DMS114 treated with DMSO at 0.1 percent for 48 hours (cell line): Measurements from ENCODE around the gene MTCL3.
A peak's percentile ranks its signal among the peaks of the same experiment; 100 is the strongest.

ENCODE experiments used
- DNase-seq: peaks from one replicate; lab custom pipeline; 2025; ENCODE audit not compliant: unreplicated experiment; lab: John Stamatoyannopoulos, UW

Gene MTCL3

GRCh38 chr6:127515234-127515793, 3.8 kb downstream of the MTCL3 start:
- peak; percentile 20 for DNase-seq

GRCh38 chr6:127514773-127515227, 4.3 kb downstream of the MTCL3 start:
- DNase-seq, result peak; percentile 44

- DNase-seq, result no peak
These were observed 4.9 kb downstream of the MTCL3 start for GRCh38 chr6:127514179-127514772.

- DNase-seq, result no peak
These were observed 5.7 kb downstream of the MTCL3 start for GRCh38 chr6:127513425-127513824.

- no peak for DNase-seq
These were observed 8.3 kb downstream of the MTCL3 start for GRCh38 chr6:127510876-127511275.

GRCh38 chr6:127506894-127507293, 12.2 kb downstream of the MTCL3 start:
- DNase-seq, result no peak

- DNase-seq, result no peak
These were observed 16.1 kb downstream of the MTCL3 start for GRCh38 chr6:127503022-127503421.

- DNase-seq, result no peak
These were observed 21.7 kb downstream of the MTCL3 start for GRCh38 chr6:127497410-127497809.

- DNase-seq, result no peak
These were observed 22.7 kb downstream of the MTCL3 start for GRCh38 chr6:127496471-127496870.

- DNase-seq, result no peak
These were observed 24.8 kb downstream of the MTCL3 start for GRCh38 chr6:127494240-127494767.

GRCh38 chr6:127489248-127489647, 29.9 kb downstream of the MTCL3 start:
- no peak for DNase-seq

- no peak for DNase-seq
These were observed 32.2 kb downstream of the MTCL3 start for GRCh38 chr6:127486934-127487333.

- no peak for DNase-seq
These were observed 34.8 kb downstream of the MTCL3 start for GRCh38 chr6:127484212-127484863.

GRCh38 chr6:127483399-127484055, 35.6 kb downstream of the MTCL3 start:
- no peak for DNase-seq

GRCh38 chr6:127482325-127482724, 36.8 kb downstream of the MTCL3 start:
- DNase-seq, result no peak

GRCh38 chr6:127481628-127482027, 37.5 kb downstream of the MTCL3 start:
- no peak for DNase-seq

GRCh38 chr6:127481111-127481510, 38.0 kb downstream of the MTCL3 start:
- no peak for DNase-seq

- DNase-seq, result no peak
These were observed 41.5 kb downstream of the MTCL3 start for GRCh38 chr6:127477658-127478057.

GRCh38 chr6:127475823-127476176, 43.3 kb downstream of the MTCL3 start:
- DNase-seq, result no peak

GRCh38 chr6:127475135-127475822, 43.9 kb downstream of the MTCL3 start:
- no peak for DNase-seq
